Ishikawa (cell line): ENCODE results near the gene ZNF219.

Source experiments
- CREB1 ChIP-seq: IDR thresholded peaks from 2 replicates; pipeline ENCODE4 v1.6.1; 2012; ENCODE audit warnings: low read depth
- EP300 ChIP-seq: IDR thresholded peaks from 2 replicates; pipeline ENCODE4 v1.6.1; 2012; ENCODE audit warnings: borderline replicate concordance
- YY1 ChIP-seq: IDR thresholded peaks from 2 replicates; pipeline ENCODE4 v1.6.1; 2012; ENCODE audit warnings: low read depth

DNA sequence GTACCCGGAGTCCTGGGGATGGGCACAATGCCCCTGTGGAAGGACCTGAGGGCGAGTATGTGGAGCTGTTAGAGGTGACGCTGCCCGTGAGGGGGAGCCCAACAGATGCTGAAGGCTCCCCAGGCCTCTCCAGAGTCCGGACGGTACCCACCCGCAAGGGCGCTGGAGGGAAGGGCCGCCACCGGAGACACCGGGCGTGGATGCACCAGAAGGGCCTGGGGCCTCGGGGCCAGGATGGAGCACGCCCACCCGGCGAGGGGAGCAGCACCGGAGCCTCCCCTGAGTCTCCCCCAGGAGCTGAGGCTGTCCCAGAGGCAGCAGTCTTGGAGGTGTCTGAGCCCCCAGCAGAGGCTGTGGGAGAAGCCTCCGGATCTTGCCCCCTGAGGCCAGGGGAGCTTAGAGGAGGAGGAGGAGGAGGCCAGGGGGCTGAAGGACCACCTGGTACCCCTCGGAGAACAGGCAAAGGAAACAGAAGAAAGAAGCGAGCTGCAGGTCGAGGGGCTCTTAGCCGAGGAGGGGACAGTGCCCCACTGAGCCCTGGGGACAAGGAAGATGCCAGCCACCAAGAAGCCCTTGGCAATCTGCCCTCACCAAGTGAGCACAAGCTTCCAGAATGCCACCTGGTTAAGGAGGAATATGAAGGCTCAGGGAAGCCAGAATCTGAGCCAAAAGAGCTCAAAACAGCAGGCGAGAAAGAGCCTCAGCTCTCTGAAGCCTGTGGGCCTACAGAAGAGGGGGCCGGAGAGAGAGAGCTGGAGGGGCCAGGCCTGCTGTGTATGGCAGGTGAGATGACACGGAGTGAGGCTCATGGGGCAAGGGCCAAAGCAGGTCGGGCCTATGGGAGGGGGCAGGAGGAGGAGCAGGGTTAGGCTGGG lies 23.8 kb downstream of the ZNF219 start:
- TF ChIP-seq EP300 (no peak), YY1 (no peak), CREB1 (no peak)
